Mucosa of stomach (tissue), 1 donor: ENCODE measurements around the gene SMARCB1.

Experiments
- H3K27me3 ChIP-seq: one replicate; pipeline ENCODE4 v1.7.0; 2013; ENCODE audit warnings: mild to moderate bottlenecking, low read length; ENCODE audit not compliant: control insufficient read depth, insufficient read depth
- H3K36me3 ChIP-seq: one replicate; pipeline ENCODE4 v1.7.0; 2013; ENCODE audit warnings: low read length; ENCODE audit not compliant: control insufficient read depth, insufficient read depth
- H3K4me1 ChIP-seq: one replicate; pipeline ENCODE4 v1.7.0; 2013; ENCODE audit warnings: mild to moderate bottlenecking, low read length; ENCODE audit not compliant: control insufficient read depth, insufficient read depth
- H3K4me3 ChIP-seq: one replicate; pipeline ENCODE4 v1.7.0; 2013; ENCODE audit warnings: low read length
- H3K9ac ChIP-seq: one replicate; pipeline ENCODE4 v1.7.0; 2013; ENCODE audit warnings: mild to moderate bottlenecking, low read length, moderate library complexity
- H3K9me3 ChIP-seq: one replicate; pipeline ENCODE4 v1.7.0; 2013; ENCODE audit warnings: mild to moderate bottlenecking, low read length, moderate library complexity; ENCODE audit not compliant: control insufficient read depth
- donor health status: Pancreatic carcinoma.

Gene SMARCB1

GRCh38 chr22:23833017-23833751 lies 46.4 kb downstream of the SMARCB1 start:
- no peak overlapping the region for H3K4me3 ChIP-seq
- no peaks in the 10 kb centered on the region for H3K27me3 ChIP-seq
- no peak overlapping the region for H3K9ac ChIP-seq
- H3K9me3 ChIP-seq: no peaks in the 10 kb centered on the region
- H3K4me1 ChIP-seq: peaks cover 16% of the 10 kb centered on the region
- H3K36me3 ChIP-seq: no peaks in the 10 kb centered on the region

GRCh38 chr22:23833911-23834317 lies 47.1 kb downstream of the SMARCB1 start:
- Histone ChIP-seq H3K4me1 (peaks cover 21% of the 10 kb centered on the region), H3K9ac (no peak overlapping the region)

GRCh38 chr22:23834406-23834792 lies 47.6 kb downstream of the SMARCB1 start:
- Histone ChIP-seq H3K4me3 (no peak overlapping the region), H3K27me3 (no peaks in the 10 kb centered on the region), H3K36me3 (no peaks in the 10 kb centered on the region), H3K9ac (no peak overlapping the region), H3K4me1 (peaks cover 23% of the 10 kb centered on the region), H3K9me3 (no peaks in the 10 kb centered on the region)

More at GRCh38 chr22:23833911-23834317, 47.1 kb downstream of the SMARCB1 start:
- no peaks in the 10 kb centered on the region for H3K9me3 ChIP-seq
- H3K36me3 ChIP-seq: no peaks in the 10 kb centered on the region
- H3K4me3 ChIP-seq: no peak overlapping the region
- no peaks in the 10 kb centered on the region for H3K27me3 ChIP-seq

- H3K9me3 ChIP-seq: no peaks in the 10 kb centered on the region
- H3K36me3 ChIP-seq: no peaks in the 10 kb centered on the region
- no peak overlapping the region for H3K4me3 ChIP-seq
- no peaks in the 10 kb centered on the region for H3K27me3 ChIP-seq
- H3K4me1 ChIP-seq: peaks cover 23% of the 10 kb centered on the region
- no peak overlapping the region for H3K9ac ChIP-seq
Measured at GRCh38 chr22:23834793-23835483, 48.2 kb downstream of the SMARCB1 start.

- no peak overlapping the region for H3K9ac ChIP-seq
- peaks cover 23% of the 10 kb centered on the region for H3K4me1 ChIP-seq
- no peaks in the 10 kb centered on the region for H3K9me3 ChIP-seq
- H3K36me3 ChIP-seq: no peaks in the 10 kb centered on the region
- H3K4me3 ChIP-seq: no peak overlapping the region
- no peaks in the 10 kb centered on the region for H3K27me3 ChIP-seq
Measured at GRCh38 chr22:23835484-23836144, 48.8 kb downstream of the SMARCB1 start.

- Histone ChIP-seq H3K9ac (no peak overlapping the region), H3K4me3 (no peak overlapping the region), H3K4me1 (peaks cover 23% of the 10 kb centered on the region), H3K9me3 (no peaks in the 10 kb centered on the region), H3K27me3 (no peaks in the 10 kb centered on the region), H3K36me3 (no peaks in the 10 kb centered on the region)
Measured at GRCh38 chr22:23836281-23836680, 49.5 kb downstream of the SMARCB1 start.

GRCh38 chr22:23836692-23837495 lies 50.1 kb downstream of the SMARCB1 start:
- Histone ChIP-seq H3K4me1 (peaks cover 23% of the 10 kb centered on the region), H3K36me3 (no peaks in the 10 kb centered on the region), H3K9me3 (no peaks in the 10 kb centered on the region), H3K27me3 (no peaks in the 10 kb centered on the region), H3K9ac (no peak overlapping the region), H3K4me3 (no peak overlapping the region)

GRCh38 chr22:23837496-23837859 lies 50.7 kb downstream of the SMARCB1 start:
- Histone ChIP-seq H3K4me1 (peaks cover 23% of the 10 kb centered on the region), H3K36me3 (no peaks in the 10 kb centered on the region), H3K9me3 (no peaks in the 10 kb centered on the region), H3K4me3 (no peak overlapping the region), H3K9ac (no peak overlapping the region), H3K27me3 (no peaks in the 10 kb centered on the region)

- Histone ChIP-seq H3K36me3 (no peaks in the 10 kb centered on the region), H3K9me3 (no peaks in the 10 kb centered on the region), H3K9ac (peak overlapping the region; percentile 17), H3K4me3 (no peak overlapping the region), H3K4me1 (peaks cover 23% of the 10 kb centered on the region), H3K27me3 (no peaks in the 10 kb centered on the region)
Measured at GRCh38 chr22:23837911-23838680, 51.3 kb downstream of the SMARCB1 start.

- H3K4me1 ChIP-seq: peaks cover 23% of the 10 kb centered on the region
- H3K4me3 ChIP-seq: peak within 1 kb of the TSS; percentile 67
- H3K36me3 ChIP-seq: no peaks in the 10 kb centered on the region
- H3K27me3 ChIP-seq: no peaks in the 10 kb centered on the region
- peak within 1 kb of the TSS; percentile 39 for H3K9ac ChIP-seq
- H3K9me3 ChIP-seq: no peaks in the 10 kb centered on the region
Measured at GRCh38 chr22:23838681-23839468, 52.1 kb downstream of the SMARCB1 start, which contains the start of gene DERL3. Gene DERL3 (minus strand): TSS chr22:23839006. CDS start chr22:23838987, 19 bp downstream.
